ENCODE measurements around the gene KHDC4.

DNA sequence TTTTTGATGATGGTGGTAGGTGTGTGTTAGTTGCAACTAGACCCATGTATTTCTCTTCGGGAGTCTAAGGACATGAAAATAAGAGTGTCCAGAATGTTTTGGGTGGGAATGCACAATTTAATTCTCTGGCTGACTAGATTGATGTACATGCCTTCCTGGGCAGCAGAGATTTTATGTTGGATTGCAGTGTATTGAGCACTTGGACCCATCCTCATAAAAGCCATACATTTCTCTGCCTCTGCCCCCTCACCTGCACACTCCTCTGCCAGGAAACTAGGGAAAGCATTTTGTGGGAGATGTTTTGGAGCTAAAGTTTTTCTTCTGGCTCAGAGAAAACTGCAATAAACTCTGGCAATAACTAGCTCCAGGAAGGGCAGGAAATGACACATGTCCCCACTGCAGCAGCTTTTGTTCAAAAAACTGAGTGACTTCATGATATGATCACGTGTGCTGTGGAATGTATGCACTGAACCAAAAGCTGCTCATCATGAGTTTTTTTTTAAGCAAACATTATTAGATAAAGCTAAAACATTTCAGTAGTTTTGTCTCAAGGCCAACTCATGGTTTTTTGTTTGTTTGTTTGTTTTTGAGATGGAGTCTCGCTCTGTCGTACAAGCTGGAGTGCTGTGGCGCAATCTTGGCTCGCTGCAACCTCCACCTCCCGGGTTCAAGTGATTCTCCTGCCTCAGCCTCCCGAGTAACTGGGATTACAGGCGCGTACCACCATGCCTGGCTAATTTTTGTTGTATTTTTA is 40.6 kb downstream of the KHDC4 start:
- TF ChIP-seq, protein P1, sequence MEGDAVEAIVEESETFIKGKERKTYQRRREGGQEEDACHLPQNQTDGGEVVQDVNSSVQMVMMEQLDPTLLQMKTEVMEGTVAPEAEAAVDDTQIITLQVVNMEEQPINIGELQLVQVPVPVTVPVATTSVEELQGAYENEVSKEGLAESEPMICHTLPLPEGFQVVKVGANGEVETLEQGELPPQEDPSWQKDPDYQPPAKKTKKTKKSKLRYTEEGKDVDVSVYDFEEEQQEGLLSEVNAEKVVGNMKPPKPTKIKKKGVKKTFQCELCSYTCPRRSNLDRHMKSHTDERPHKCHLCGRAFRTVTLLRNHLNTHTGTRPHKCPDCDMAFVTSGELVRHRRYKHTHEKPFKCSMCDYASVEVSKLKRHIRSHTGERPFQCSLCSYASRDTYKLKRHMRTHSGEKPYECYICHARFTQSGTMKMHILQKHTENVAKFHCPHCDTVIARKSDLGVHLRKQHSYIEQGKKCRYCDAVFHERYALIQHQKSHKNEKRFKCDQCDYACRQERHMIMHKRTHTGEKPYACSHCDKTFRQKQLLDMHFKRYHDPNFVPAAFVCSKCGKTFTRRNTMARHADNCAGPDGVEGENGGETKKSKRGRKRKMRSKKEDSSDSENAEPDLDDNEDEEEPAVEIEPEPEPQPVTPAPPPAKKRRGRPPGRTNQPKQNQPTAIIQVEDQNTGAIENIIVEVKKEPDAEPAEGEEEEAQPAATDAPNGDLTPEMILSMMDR (IDR thresholded peaks at IDR 0.05 in 4 of 5, conservative IDR thresholded peaks at IDR 0.05 in 1 of 5): no peak
- TF ChIP-seq POLR2A (IDR thresholded peaks at IDR 0.05): no peak
